Hematopoietic multipotent progenitor cell treated with erythropoietin and hydrocortisone succinate and interleukin-3 and kit ligand, for 4 days (in vitro differentiated cells): ENCODE results near the gene KCNT2.

Source experiments
- DNase-seq: peaks from one replicate; pipeline ENCODE4 v3.0.0-alpha.2; 2015

The KCNT2 gene

DNA sequence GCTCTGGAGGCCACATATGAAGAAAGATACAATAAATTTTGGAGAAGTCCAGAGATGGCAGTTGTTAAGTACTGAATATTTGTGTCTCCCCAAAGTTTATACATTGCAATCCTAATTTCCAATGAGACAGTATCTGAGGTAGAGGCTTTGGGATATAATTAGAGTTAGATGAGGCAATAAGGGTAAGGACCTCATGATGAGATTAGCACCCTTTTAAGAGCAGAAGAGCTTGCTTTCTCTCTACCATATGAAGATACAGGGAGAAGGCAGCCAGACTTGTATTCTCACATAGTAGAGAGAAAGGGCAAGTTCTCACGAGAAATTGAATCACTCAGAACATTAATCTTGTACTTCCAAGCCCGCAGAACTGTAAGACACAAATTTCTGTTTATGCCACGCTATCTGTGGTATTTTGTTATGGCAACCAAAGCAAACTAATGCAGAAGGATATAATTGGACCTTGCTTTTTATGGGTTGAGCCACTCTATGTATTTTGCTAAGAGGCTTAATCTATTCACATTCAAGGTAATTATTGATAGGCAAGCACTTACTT lies 430.1 kb downstream of the KCNT2 start:
- no peak for DNase-seq
